ENCODE data around the gene ADGRE1. TPM values are rescaled to one million over a fixed set of nuclear protein-coding genes. Genes with fewer than 3 reads are reported as not detected.

ADGRE1 gene
- total RNA-seq, 4 donors from 2014 or later: not detected

- TF ChIP-seq CTCF (IDR thresholded peaks at IDR 0.05) (no peak), POLR2A (IDR thresholded peaks at IDR 0.05) (no peak)
- Histone ChIP-seq H3K27ac (no peak overlapping the region), H3K9me3 (no peaks in the 10 kb centered on the region), H3K36me3 (no peaks in the 10 kb centered on the region), H3K4me1 (peaks cover 0 to 3% of the 10 kb centered on the region in 2 donors), H3K27me3 (no peaks in the 10 kb centered on the region), H3K4me3 (replicated peaks in 1 of 3) (no peak overlapping the region)
- 89% methylated on average over 10 of the region's 10 CpGs for WGBS, 2 donors
- DNase-seq: no peak
- intact Hi-C loops (cut with DNase I): no loop called here
Measured at GRCh38 chr19:6873708-6874431, 13.5 kb upstream of the ADGRE1 start.

- Histone ChIP-seq H3K27ac (no peak overlapping the region), H3K9me3 (no peaks in the 10 kb centered on the region), H3K27me3 (no peaks in the 10 kb centered on the region), H3K36me3 (no peaks in the 10 kb centered on the region), H3K4me3 (replicated peaks in 1 of 3) (no peak overlapping the region), H3K4me1 (no peaks in the 10 kb centered on the region)
- TF ChIP-seq CTCF (IDR thresholded peaks at IDR 0.05) (no peak), POLR2A (IDR thresholded peaks at IDR 0.05) (no peak)
- DNase-seq: no peak
- intact Hi-C loops (cut with DNase I): no loop called here
- 81 to 87% methylated on average over 2 of the region's 2 CpGs for WGBS, 2 donors
Measured at GRCh38 chr19:6875218-6875617, 12.2 kb upstream of the ADGRE1 start.

DNA sequence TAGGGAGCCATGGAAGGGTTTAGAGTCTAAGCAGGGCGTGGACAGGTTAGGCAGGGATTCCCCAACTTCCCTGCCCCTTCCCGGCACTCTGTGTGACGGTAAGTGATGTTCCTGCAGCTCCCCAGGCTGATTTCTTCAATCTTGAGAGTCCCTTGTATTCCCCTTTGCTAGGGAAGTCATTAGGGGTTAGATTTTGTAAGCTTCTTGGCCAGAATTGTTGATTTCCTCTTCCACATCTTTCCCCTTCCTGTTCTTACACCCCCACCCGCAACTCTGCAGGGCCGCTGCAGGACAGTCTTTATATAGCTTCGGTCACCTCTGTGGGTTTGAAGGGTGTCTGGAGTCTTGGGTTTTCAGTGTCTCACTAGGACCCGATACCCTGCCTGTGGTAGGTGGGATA lies 10.6 kb upstream of the ADGRE1 start:
- no peak for DNase-seq
- Histone ChIP-seq H3K27ac (no peak overlapping the region), H3K4me3 (replicated peaks in 1 of 3) (no peak overlapping the region), H3K4me1 (no peaks in the 10 kb centered on the region), H3K9me3 (no peaks in the 10 kb centered on the region), H3K27me3 (no peaks in the 10 kb centered on the region), H3K36me3 (no peaks in the 10 kb centered on the region)
- WGBS, 2 donors: 53 to 76% methylated on average over 7 of the region's 7 CpGs
- TF ChIP-seq CTCF (IDR thresholded peaks at IDR 0.05): no peak
- TF ChIP-seq POLR2A (IDR thresholded peaks at IDR 0.05): no peak
- intact Hi-C loops (cut with DNase I): no loop called here

DNA sequence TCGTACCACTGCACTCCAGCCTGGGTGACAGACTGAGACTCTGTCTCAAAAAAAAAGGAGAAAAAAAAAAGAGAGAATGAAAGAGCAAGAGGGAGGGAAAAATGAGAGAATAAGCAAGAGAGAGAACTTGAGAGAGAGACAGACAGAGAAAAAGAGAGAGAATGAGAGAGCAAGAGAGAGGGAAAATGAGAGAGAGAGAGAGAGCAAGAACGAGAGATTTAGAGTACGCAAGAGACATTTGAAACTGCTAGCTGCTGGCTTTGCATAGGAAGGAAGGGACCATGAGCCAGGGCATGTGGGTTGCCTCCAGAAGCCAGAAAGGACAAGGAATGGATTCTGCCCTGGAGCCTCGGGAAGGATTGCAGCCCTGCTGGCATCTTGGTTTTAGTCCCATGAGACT lies 9.6 kb upstream of the ADGRE1 start:
- no peaks in the 10 kb centered on the region for H3K27me3 ChIP-seq
- no peak overlapping the region for H3K27ac ChIP-seq
- TF ChIP-seq POLR2A (IDR thresholded peaks at IDR 0.05) (no peak), CTCF (IDR thresholded peaks at IDR 0.05) (no peak)
- intact Hi-C loops (cut with DNase I): no loop called here
- 83 to 84% methylated on average over 4 of the region's 4 CpGs for WGBS, 2 donors
- no peak for DNase-seq
- H3K36me3 ChIP-seq: no peaks in the 10 kb centered on the region
- H3K9me3 ChIP-seq: no peaks in the 10 kb centered on the region
- H3K4me3 ChIP-seq (replicated peaks in 1 of 3): no peak overlapping the region
- no peaks in the 10 kb centered on the region for H3K4me1 ChIP-seq

- 85 to 89% methylated on average over 7 of the region's 7 CpGs for WGBS, 2 donors
- no peak overlapping the region for H3K27ac ChIP-seq
- intact Hi-C loops (cut with DNase I): no loop called here
- H3K9me3 ChIP-seq: no peaks in the 10 kb centered on the region
- no peaks in the 10 kb centered on the region for H3K36me3 ChIP-seq
- H3K4me3 ChIP-seq (replicated peaks in 1 of 3): no peak overlapping the region
- TF ChIP-seq CTCF (IDR thresholded peaks at IDR 0.05) (no peak), POLR2A (IDR thresholded peaks at IDR 0.05) (no peak)
- H3K27me3 ChIP-seq: no peaks in the 10 kb centered on the region
- no peaks in the 10 kb centered on the region for H3K4me1 ChIP-seq
- no peak for DNase-seq
Measured at GRCh38 chr19:6886277-6886897, 992 bp upstream of the ADGRE1 start.
